Pons (tissue), 1 donor: ENCODE results near the gene SCIN.

Experiments
- DNase-seq: peaks from one replicate; pipeline ENCODE4 v3.0.0-alpha.2; 2016; ENCODE audit warnings: low spot score

SCIN gene

DNA sequence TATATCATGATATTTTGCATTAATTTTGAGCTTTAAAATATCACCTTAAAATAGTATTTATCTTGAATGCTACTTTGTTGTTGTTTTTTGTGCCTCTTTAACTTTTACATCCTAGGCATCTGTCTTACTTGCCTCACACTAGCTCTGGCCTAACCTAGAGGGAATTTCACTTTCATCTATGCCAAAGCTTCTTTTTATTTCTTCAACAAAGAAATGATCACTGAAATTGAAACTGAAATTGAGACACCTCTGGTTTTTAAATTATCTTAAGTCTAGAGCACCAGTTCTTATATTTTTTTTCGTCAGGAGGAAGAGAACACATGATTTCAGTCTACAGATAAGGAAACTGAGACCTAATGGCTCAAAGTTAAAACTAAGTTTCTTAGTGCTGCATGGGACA lies 3.5 kb upstream of the SCIN start:
- DNase-seq = no peak

DNA sequence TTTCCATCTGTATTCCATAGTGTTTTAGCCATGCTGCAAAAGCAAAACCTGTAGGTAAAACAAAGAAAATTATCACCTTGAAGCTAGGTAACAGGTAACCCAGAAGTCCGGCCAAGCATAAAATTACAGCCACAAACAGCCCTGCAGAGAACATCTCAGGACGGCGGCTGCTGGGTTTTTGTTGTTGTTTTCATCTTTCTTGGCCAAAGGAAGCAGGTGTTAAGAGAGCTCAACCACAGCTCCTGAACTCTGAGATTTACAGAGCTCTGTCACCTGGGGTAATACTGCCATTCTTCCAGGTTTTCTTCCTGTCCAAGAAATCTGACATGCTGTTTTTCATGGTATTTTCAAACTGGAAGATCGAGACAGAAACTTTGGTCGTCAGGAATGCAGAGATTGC lies 847 bp upstream of the SCIN start:
- DNase-seq = no peak

DNA sequence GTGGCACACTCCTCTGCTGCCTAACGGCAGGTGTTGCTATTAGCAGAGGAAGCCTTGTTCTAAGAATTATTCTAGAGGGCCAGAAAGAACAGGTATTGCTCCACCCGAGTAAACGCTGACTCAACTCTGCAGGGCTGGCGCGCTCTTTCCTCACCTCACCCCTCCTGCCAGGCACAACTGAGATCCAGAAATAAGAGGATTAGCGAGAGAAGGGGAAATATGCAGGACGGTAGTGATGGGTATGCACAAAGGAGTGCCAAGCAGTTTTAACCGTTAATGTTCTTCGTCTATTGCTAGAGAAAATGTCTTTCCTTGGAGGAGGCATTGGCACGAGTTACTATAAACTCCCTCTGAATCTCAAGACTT lies 369 bp upstream of the SCIN start:
- no peak for DNase-seq

DNA sequence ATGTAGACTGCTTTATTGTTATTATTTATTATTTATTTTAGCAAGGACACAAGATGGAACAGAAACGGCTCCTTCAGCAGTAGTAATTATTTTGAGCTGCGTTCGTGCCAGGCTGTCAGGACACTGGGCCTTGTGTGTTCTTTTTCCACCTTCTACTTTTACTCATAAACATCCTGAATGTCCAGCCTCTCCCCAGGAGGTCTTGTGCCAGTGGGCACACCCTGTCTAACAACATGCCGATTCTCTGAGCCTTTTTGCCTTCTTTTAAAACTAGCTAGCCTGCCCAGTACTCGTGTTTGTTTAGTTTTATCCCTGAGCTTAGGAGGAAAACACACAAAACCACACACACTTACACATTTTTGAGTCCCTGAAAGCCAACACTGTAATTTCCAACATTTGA lies 1.2 kb downstream of the SCIN start:
- DNase-seq = no peak

DNA sequence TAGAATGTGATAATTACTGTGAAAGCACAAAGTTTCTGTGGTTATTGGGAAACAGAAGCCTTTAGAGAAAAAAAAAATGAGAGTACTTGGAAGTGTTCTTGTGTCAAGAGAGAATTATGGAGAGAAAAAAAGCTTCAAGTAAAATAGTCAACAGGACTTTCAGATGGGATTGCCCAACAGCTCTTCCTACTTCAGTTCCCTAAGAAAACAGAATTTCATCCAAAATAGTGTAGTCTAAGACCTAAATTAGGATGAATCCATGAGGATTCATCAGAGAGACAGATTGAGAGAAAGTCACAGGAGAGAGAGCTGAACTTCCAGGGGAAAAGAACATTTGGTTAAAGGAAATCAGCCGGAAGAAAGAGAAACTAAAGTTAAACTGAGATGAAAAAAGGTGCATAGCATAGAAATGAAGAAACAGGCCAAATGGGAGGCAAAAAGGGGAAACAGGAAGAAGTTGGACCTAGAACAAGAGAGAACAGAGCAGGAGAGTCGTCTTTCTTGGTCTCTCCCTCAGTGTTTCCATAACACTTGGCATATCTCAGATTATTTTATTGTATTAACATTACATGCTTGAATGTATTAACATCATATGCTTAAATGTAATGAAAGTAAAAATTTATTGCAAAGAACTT lies 2.5 kb downstream of the SCIN start:
- peak; percentile 56 for DNase-seq

DNA sequence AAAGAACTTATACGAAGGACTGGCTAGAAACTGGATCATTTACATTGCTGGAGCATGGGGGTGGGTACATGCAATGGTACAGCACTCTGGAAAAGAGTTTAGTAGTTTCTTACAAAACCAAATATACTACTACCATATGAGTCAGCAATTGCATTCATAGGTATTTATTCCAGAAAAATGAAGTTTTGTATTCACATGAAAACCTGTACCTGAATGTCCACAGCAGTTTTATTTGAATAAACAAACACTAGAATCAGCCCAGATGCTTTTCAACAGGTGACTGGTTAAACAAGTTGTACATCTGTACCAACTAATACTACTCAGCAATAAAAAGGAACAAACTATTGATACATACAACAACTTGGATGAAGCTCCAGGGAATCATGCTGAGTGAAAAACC lies 3.4 kb downstream of the SCIN start:
- no peak for DNase-seq

DNA sequence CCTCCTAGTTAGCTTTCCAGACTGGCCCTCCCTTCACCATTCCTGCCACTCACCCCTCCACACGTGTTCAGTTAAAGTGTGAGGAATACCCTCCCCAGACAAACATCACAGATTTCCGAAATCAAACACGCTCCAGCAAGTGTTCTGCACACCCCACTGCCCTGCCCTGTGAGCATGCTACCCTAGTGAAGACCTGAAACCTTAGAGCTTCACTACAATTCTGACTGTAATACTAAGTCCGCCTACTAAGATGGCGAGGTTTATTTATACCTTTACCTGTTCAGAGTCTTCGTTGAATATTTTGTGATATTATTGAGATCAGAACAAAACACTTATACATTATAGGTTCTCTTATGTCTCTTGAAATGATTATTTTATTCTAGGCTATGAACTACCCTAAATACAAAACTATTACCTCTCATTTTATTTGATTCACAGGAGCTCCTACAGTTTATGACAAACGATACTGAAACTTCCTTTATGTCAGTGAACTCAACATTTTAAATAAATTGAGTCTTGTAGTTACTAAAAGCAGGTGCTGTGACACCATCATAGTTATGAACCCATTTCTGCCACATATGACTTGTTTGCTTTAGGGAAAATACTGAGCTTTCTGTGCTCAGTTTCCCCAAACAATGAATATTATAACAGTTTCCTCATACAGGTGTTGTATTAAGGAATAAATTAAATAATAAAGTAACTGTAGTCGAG lies 8.6 kb downstream of the SCIN start:
- no peak for DNase-seq

DNA sequence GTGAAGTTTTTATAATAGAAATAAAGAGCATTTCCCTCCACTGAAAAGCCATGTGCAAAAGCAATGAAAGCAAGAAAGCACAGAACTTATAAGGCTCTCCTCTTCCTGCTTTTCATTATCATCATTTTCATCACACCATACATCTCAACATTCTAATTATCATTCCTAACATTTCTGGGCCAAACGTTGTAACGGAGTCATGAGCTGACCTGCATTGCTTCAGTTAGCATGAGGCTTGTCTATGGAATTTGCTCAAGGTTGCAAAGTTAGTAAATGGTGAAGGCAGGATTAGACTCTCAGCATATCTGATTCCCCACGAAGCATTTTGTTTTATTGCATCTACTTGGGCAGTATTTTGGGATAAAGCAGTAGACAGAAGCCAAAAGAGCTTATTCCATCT lies 11.4 kb downstream of the SCIN start:
- no peak for DNase-seq

DNA sequence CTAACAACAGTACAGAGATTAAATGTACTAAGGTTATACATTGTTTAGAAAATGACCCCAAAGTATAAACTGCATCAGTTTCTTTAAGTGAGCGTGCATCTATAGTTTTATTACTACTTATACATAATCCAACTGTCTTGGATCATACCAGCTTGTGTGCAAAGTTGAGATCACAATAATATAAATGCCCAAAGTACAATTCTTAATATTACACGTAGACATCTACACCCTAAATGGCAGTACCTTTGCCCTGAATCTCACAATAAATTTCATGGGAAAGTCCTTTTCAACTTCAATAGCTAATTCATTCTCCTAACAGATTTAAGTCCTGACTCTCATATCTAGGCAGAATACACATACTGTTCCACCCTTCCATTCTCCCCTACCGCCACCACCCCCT lies 11.8 kb downstream of the SCIN start:
- DNase-seq = no peak

DNA sequence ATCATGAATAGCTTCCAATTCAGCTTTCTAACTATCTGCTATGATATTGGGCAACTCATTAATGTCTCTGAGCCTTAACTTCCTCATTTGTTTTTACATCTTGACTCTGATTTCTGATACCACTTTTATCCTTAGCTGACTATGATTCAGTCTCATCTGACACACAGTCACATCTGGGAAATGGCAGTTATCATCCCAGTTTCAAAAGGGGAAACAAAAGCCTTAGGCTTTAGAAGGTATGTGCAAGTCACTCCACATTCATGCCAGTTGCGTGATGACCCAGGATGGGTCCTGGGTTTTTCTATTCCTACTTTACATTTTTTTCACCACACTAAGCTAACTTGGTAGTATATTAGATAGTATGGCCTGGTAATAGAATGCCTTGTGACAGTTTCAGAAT lies 12.7 kb downstream of the SCIN start:
- peak; percentile 58 for DNase-seq

DNA sequence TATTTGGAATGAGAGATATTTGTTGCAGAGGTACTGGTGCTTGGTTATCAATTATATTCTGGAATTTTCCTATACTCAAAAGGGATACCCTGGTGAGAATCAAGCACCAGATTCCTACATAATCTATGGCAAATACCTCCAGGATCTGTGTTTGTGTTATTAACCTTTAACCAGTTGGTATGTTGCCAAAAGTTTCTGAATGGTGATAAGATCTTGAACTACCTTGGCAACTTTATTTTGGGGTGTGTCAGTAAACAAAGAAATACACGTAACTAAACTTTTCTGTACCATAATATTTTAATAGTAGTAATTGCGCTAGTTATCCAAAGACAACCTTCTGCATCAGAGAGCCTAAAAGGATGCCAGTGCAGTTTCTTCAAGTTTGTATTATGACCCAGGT lies 13.4 kb downstream of the SCIN start:
- no peak for DNase-seq

DNA sequence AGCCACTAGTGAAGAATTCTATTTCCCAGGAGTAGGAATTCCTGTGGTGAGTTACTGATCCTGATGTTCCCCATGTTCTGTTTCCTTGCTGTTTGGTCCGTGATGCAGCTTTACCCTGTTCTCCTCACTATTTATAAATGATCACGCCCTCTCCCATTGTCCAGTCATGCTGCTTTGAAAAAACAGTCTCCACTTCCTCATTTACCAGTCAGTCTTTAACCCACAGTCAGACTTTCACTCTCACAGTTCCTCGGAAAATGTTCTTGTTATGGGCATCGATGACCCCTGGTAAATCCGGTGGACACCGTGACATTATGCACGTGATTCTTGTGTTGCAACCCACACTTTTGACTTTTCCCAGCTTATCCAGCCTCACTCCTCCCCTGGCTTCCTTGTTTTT lies 14.4 kb downstream of the SCIN start:
- DNase-seq = peak; percentile 93

DNA sequence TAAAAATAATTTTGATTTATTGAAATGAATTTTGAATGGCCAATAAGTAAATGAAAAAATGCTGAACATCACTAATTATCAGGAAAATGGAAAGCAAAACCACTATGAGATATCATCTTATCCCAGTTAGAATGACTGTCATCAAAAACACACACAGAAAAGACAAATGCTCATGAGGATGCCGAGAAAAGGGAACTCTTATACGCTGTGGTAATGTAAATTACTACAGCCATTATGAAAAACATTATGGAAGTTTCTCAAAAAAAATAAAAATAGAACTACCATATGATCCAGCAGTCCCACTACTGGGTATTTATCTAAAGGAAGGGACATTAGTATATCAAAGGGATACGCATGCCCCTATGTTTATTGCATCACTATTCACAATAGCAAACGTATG lies 15.8 kb downstream of the SCIN start:
- no peak for DNase-seq

DNA sequence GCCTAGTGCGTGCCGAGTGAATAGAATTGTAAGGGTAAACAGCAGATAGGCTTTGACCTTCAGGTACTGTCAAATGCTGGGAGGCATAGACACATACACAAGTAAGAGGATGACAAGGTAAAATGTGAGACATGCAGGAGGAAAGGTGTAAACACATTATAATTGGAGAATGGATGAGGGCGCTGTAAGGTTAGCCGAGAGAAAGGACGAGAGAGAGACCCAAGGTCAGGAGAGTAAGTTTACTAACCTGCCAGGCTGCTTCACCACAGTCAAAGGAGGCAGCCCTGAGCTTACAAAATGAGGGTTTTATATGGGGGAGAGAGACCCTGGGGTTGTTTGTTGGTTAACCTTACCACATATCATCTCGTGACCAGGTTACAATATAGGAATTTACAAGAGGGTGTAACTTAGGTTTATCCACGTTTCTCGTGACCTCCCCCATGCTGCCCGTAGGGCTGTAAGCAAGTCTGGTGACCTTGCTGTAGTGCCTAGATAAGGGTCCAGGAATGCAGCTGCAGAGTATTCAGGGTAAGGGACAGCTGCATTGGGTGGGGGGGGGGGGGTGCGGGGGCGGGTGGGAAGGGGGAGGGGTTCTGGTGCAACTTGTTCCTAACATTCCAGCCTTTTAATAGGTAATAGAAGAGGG lies 17.9 kb downstream of the SCIN start:
- no peak for DNase-seq

DNA sequence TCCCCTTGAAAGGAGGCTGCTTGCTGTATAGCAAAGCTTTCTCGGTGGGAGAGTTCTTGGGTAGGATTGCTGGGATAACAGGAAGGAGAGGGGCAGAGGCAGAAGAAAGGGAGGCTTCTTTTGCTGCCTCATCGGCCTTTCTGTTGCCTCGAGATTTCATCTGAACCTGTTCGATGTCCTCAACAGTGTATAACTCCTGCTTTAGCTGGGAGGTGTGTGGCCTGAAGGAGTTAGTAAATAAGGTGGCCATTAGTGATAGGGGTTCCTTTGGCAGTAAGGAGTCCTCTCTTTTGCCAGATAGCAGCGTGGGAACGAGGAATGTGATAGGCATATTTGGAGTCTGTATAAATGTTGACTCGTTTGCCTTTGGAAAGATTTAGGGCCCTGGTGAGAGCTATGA lies 20.0 kb downstream of the SCIN start:
- no peak for DNase-seq

DNA sequence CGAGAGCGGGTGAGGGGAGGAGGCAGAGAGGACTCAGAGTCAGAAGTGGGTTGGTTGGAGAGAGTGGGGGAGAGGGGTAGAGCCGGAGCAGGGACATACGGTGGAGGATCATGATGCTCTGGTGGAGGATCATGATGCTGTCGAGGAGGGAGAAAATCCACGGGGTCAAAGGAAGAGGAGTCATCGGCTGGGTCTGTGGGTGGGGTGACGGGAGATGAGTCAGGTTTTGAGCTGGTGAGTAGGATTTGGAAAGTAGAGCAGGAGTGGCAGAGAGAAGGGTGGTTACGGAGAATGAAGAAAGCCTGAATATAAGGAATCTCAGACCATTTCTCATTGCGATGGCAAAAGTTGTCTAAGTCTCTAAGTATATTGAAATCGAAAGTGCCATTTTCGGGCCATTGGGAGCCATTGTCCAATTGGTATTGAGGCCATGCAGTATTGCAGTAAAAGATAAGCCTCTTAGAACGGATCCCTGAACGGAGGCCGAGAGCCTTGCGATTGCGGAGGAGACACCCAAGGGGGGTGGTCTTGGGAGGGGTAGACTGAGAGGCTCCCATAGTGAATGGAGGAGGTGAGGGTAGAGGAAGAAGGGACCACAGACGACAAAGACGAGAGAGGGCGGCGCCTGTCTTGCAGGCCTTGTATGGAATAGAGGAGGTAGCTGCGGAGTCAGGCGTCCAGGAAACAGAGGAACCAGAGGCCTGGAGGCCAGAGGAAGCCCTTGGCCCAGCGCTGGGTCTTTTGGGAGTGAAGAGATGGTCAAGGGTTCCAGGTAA lies 23.8 kb downstream of the SCIN start:
- DNase-seq = no peak

DNA sequence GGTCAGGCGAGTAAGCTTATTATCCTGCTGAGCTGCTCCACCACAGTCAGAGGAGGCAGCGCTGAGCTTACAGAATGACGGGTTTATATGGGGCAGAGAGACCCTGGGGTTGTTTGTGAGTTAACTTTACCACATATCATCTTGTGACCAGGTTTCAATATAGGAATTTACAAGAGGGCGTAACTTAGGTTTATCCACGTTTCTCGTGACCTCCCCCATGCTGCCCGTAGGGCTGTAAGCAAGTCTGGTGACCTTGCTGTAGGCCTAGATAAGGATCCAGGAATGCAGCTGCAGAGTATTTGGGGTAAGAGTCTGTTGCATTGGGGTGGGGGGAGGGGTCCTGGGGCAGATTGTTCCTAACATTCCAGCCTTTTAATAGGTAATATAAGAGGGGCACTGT lies 24.6 kb downstream of the SCIN start:
- no peak for DNase-seq

DNA sequence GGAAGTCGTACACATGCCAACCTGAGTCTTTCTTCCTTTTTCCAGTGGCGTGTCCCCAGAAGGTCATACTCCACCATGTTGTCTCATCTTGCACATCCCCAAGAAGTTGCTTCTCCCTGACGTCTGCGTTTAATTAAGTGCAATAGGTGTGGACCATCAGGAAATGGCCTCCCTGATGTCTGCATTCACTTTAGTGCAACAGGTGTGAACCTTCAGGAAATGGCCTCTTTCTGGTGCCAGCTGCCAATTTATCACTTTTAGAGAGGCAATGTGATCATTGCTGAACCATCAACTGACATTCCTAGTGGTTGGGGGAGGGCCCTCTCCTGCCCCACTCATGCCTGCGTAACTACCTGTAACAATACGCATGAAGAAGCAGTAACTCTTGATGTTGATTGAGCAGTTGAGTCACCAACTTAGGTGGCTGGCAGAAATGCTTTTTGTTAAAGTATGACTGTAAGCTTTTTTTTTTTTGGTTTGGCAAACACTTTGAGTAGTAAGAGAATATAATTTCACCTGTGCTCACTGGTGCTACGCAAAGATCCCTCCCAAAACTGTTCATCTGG lies 25.8 kb downstream of the SCIN start:
- DNase-seq = no peak

DNA sequence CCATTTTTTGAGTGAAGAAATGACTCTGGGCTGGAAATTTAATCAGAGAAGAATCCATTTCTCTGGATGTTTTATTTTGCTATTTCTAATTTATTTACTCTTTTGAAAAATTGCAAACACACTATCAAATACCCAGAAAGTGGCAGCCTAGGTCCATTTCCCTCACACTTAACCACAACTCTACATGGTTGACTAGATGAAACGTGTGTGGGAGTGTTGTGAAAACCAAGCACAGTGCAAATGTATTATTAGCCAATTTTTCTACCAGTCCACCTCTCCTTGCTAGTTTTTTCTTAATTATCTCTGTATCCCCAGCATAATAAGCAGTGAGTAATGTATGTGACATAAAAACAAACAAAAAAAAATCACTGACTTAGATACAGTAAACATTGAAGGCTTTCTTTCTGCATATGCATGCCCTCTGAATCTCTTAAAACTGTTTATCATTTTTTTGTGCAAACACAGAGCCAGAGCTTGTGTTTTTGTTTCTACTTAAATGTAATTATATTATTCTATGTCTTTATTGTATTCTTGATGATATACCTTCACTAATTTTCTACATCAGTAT lies 30.9 kb downstream of the SCIN start:
- no peak for DNase-seq

DNA sequence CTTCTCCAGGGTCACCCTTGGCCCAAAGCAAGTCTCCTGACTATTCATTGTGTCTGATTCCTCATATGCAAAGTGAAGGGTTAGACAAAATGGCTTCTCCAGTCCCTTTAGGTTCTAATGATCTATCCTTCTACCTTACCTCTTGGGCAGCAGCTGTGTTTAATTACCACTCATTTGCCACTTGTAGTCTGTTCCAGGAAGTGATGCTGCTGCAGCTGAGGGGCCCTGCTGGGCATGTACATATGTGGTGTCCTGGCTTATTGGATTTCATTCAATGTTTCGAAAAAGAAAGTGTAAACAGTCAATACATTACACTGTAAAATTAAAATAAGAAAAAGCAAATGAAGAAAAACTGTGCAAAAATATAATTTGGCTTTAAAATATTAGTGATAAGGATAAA lies 36.6 kb downstream of the SCIN start:
- no peak for DNase-seq

DNA sequence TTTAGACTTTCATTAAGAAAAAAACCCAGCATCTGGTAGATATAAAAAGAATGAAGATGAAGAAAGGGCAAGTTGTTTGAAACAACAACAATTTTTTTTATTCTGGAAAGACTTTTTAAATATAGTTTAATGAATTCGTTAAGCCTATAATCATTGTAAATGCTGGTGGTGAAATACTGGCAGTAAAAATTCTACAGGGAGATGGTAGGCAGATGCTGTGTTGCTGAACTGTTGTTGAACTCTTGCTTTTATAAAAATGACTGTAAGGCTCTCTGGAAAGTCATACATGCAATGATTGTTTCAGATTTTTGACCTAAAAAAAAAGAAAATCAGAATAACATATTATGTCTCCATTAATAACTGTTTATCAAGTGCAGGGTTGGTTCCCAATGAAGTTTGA lies 39.0 kb downstream of the SCIN start:
- no peak for DNase-seq

DNA sequence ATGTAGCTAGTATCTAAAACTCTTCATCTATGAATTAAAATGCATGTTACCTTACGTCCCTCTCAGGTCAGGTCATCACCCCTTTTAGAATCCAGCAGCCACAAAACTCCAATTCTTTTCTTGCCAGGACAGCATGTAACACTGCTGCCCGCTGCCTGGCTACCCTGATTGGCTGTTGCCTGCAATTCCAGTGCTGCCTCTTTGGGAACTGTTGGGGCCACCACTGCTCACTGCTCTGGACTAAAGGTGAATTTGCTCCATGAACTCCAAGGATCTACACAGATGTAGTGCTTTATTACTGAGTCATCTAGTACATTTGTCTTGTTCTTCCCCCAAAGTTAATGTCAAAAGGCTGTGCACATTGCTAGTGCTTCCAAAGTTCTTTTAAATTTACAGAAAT lies 40.4 kb downstream of the SCIN start:
- DNase-seq = no peak
